H1 (cell line): ENCODE measurements around the gene TCF19. TPM values are rescaled to one million over a fixed set of nuclear protein-coding genes. Genes with fewer than 3 reads are reported as not detected.
A peak's percentile ranks its signal among the peaks of the same experiment; 100 is the strongest.

Experiments used
- MAFK ChIP-seq: IDR thresholded peaks from 2 replicates; pipeline ENCODE4 v1.6.1; 2012; ENCODE audit warnings: low read depth, mild to moderate bottlenecking, improper control_type of control experiment, low read length
- RNF2 ChIP-seq: fragments of 200-900, 300-1000 bp; sonication (generic); IDR thresholded peaks from 2 replicates; pipeline ENCODE4 v1.7.1; 2016; ENCODE audit warnings: borderline replicate concordance, low read depth, mild to moderate bottlenecking, antibody characterized with exemption, low read length; ENCODE audit not compliant: poor library complexity, severe bottlenecking; ENCODE audit errors: missing control alignments
- SP2 ChIP-seq: IDR thresholded peaks from 2 replicates; pipeline ENCODE4 v1.6.1; 2012; ENCODE audit warnings: mild to moderate bottlenecking, low read length, inconsistent platforms
- USF2 ChIP-seq: IDR thresholded peaks from 2 replicates; pipeline ENCODE4 v1.6.1; 2011; ENCODE audit warnings: low read length, improper control_type of control experiment
- polyA plus RNA-seq, 7 experiments: library from polyadenylated mRNA; depleted of rRNA in 3 of 7; stranded (reverse) in 5 of 7; unstranded in 2 of 7; fragments of >200 nt in 5 of 7; fragments of 200-250 nt in 2 of 7; gene quantifications; 1 replicate in 5 of 7; 2 replicates in 1 of 7; 4 replicates in 1 of 7; pipeline versions ENCODE4 v1.2.1 to v1.2.3, GENCODE V29; 2011 to 2013; ENCODE audit warnings: missing spikeins in 2 of 7, mixed read lengths in 2 of 7
- total RNA-seq: library from RNA; stranded (reverse); fragmentation: NEBNext Ultra II Directional; extraction: Animal tissue kit (Norgen Biotek cat#: 25700); gene quantifications from 2 replicates; pipeline ENCODE4 v1.2.1, GENCODE V29; 2021

TCF19 gene
- total and polyA plus RNA-seq, 2 of the 8 experiments (the other 6 are each of a cell fraction or from before 2014, with no cell fraction given): 7.2 to 11.0 TPM

GRCh38 chr6:31158140-31158862, at the start of gene TCF19 (continued):
- TF ChIP-seq USF2 (no peak), SP2 (peak; percentile 71), RNF2 (no peak), MAFK (no peak)
